ENCODE data around the gene CASKIN1. TPM values are rescaled to one million over a fixed set of nuclear protein-coding genes. Genes with fewer than 3 reads are reported as not detected.

Gene CASKIN1
- total and polyA plus RNA-seq, 10 donors: 0.24 to 0.32 (median 0.30) TPM; not detected in 7

GRCh38 chr16:2149630-2150417 lies 46.6 kb downstream of the CASKIN1 start:
- Histone ChIP-seq H3K4me3 (peak overlapping the region in 1 of 8 donors; percentile 76), H3K27ac (no peak overlapping the region), H3K36me3 (peaks cover 0 to 35% (median 9%) of the 10 kb centered on the region in 6 donors), H3K4me1 (peaks cover 45 to 74% (median 70%) of the 10 kb centered on the region in 6 donors), H3K27me3 (replicated peaks in 1 of 7) (peaks cover 0 to 21% (median 0%) of the 10 kb centered on the region in 7 donors), H3K9me3 (no peaks in the 10 kb centered on the region)
- TF ChIP-seq POLR2AphosphoS5 (IDR thresholded peaks at IDR 0.05) (peak in 2 of 3 donors; percentile 4 to 26), POLR2A (IDR thresholded peaks at IDR 0.05) (no peak)
- peak; percentile 69 for DNase-seq
- 54 to 63% (median 61%) methylated on average over 14 to 24 of the region's 24 CpGs for WGBS, 5 donors
- intact Hi-C loops (cut with DNase I; ENCODE audit: low total_unique reads): loop anchor here (5.0 kb wide), 1 partner anchor 123 kb away; the partner anchor contains the start of gene NHERF2

DNA sequence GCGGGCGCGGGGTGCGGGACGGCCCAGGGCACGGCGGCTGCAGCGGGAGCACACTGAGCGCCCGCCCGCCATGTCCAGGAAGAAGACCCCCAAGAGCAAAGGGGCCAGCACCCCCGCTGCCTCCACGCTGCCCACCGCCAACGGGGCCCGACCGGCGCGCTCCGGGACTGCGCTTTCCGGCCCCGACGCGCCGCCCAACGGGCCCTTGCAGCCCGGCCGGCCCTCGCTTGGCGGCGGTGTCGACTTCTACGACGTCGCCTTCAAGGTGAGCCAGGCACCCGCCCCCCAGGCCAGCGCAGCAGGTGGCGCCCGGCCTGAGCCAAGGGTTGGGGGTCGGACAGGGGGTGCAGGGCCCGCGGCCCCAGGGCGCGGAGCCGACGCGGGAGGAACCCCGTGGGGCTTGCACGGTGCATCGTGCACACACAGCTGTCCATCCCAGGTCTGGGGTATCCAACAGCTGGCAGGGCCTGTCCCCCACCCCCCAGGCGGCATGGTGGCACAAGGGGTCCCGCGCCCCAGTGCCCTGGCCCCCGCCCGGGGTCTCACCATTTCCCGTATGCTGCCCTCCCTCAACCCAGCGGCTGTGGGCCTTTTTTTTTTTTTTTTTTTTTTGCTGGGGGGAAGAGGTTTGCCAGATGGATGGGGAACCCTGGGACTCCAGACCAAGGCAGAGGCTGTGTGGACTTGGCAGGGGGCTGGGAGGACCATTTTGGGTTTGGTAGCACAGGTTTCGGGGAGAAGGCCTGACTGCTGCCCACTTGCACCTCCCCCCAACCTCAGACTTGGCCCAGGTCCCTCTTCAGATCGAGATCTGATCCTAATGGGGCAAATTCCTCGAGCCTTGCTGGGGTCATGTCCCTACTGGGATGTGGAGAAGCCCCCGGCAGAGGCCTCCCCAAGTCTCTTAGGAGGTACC lies 47.4 kb downstream of the CASKIN1 start:
- H3K4me3 ChIP-seq: peak overlapping the region; percentile 16 to 76 (median 46)
- H3K36me3 ChIP-seq: peaks cover 0 to 32% (median 9%) of the 10 kb centered on the region in 6 donors
- H3K27me3 ChIP-seq (replicated peaks in 1 of 7): peaks cover 0 to 21% (median 0%) of the 10 kb centered on the region in 7 donors
- intact Hi-C loops (cut with DNase I; ENCODE audit: low total_unique reads): no loop called here
- peak; percentile 84 for DNase-seq
- 2 to 3% (median 3%) methylated on average over 29 to 62 of the region's 62 CpGs for WGBS, 5 donors
- H3K9me3 ChIP-seq: no peaks in the 10 kb centered on the region
- H3K4me1 ChIP-seq: peaks cover 39 to 66% (median 61%) of the 10 kb centered on the region in 6 donors
- H3K27ac ChIP-seq: no peak overlapping the region
- TF ChIP-seq POLR2AphosphoS5 (IDR thresholded peaks at IDR 0.05) (no peak), CTCF (IDR thresholded peaks at IDR 0.05 in 8 of 11, conservative IDR thresholded peaks at IDR 0.05 in 3 of 11) (no peak), POLR2A (IDR thresholded peaks at IDR 0.05) (no peak)

DNA sequence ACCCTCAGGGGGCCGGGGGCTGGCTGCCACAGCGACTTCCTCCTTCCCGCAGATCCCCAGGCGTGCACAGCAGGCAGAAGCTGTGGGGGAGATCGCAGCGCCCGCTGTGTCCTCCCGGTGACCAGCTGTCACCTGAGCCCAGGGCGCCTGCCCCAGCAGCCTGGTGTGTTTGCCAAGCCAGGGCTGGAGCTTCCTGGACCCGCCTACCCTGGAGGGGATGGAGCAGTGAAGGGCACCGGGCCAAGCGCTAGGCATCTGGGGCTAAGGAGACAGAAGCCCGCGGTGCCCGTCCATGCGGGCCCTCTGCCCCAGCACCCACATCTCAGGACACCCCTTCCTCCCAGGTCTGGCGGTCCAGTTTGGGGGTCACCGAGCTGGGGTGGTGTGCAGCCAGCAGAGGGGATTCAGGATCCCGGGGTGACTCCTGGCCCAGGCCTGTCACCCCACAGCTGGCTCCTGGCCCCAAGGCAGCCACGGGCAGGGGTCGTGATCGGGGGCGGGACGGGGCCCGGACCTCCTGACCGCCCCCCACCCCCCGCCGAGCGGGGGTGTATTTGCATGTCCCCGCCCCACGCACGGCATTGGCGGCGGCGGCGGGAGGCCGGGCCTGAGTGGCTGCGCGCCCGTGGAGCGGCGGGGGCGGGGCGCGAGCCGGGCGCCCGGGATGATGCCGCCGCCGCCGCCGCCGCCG lies 48.3 kb downstream of the CASKIN1 start, which contains the start of gene RAB26:
Gene RAB26, plus strand, starts transcription at position 645 of the 691 bp plus-strand sequence. CDS start 159 bp downstream, outside the sequence.
- Histone ChIP-seq H3K36me3 (peaks cover 0 to 23% (median 9%) of the 10 kb centered on the region in 6 donors), H3K9me3 (no peaks in the 10 kb centered on the region), H3K4me3 (peak within 1 kb of the TSS; percentile 28 to 76 (median 46)), H3K4me1 (peaks cover 32 to 57% (median 53%) of the 10 kb centered on the region in 6 donors), H3K27ac (peak within 1 kb of the TSS in 6 of 8 donors; percentile 26 to 69 (median 56)), H3K27me3 (replicated peaks in 1 of 7) (peaks cover 0 to 21% (median 0%) of the 10 kb centered on the region in 7 donors)
- WGBS, 5 donors: 0 to 8% (median 4%) methylated on average over 13 to 55 of the region's 55 CpGs
- intact Hi-C loops (cut with DNase I; ENCODE audit: low total_unique reads): no loop called here
- DNase-seq: peak; percentile 88
- no peak for TF ChIP-seq POLR2A (IDR thresholded peaks at IDR 0.05)
- peak in 2 of 3 donors; percentile 62 to 64 for TF ChIP-seq POLR2AphosphoS5 (IDR thresholded peaks at IDR 0.05)
- TF ChIP-seq CTCF (IDR thresholded peaks at IDR 0.05 in 8 of 11, conservative IDR thresholded peaks at IDR 0.05 in 3 of 11): no peak

GRCh38 chr16:2147378-2147777 lies 49.0 kb downstream of the CASKIN1 start:
- no peak for TF ChIP-seq POLR2A (IDR thresholded peaks at IDR 0.05)
- no peak for TF ChIP-seq CTCF (IDR thresholded peaks at IDR 0.05 in 8 of 11, conservative IDR thresholded peaks at IDR 0.05 in 3 of 11)
- no peak for TF ChIP-seq POLR2AphosphoS5 (IDR thresholded peaks at IDR 0.05)
- H3K4me3 ChIP-seq: no peak overlapping the region
- H3K27me3 ChIP-seq (replicated peaks in 1 of 7): peaks cover 0 to 21% (median 0%) of the 10 kb centered on the region in 7 donors
- peaks cover 0 to 16% (median 9%) of the 10 kb centered on the region in 6 donors for H3K36me3 ChIP-seq
- H3K9me3 ChIP-seq: no peaks in the 10 kb centered on the region
- WGBS, 5 donors: 63 to 94% (median 78%) methylated on average over 3 to 6 of the region's 6 CpGs
- peak overlapping the region in 3 of 8 donors; percentile 54 to 69 (median 60) for H3K27ac ChIP-seq
- peaks cover 24 to 50% (median 45%) of the 10 kb centered on the region in 6 donors for H3K4me1 ChIP-seq
- peak; percentile 69 for DNase-seq
- intact Hi-C loops (cut with DNase I; ENCODE audit: low total_unique reads): no loop called here

Data from spleen (tissue), 11 donors.